ENCODE data around the gene SLC45A2. TPM values are rescaled to one million over a fixed set of nuclear protein-coding genes. Genes with fewer than 3 reads are reported as not detected.

Gene SLC45A2
- total RNA-seq, 2 experiments from 2014 or later = 0.23 TPM; not detected in 1

- Mint-ChIP-seq H3K27ac (no peak overlapping the region), H3K4me1 (peaks cover 28% of the 10 kb centered on the region), H3K27me3 (no peaks in the 10 kb centered on the region), H3K36me3 (ENCODE audit: low read depth) (peaks cover 15% of the 10 kb centered on the region), H3K4me3 (no peak overlapping the region), H3K9me3 (no peaks in the 10 kb centered on the region)
- no peak for DNase-seq
- CTCF ChIA-PET = no interaction called here
- POLR2A ChIA-PET = no interaction called here
Measured at GRCh38 chr5:34003941-34004340, 19.4 kb upstream of the SLC45A2 start.

DNA sequence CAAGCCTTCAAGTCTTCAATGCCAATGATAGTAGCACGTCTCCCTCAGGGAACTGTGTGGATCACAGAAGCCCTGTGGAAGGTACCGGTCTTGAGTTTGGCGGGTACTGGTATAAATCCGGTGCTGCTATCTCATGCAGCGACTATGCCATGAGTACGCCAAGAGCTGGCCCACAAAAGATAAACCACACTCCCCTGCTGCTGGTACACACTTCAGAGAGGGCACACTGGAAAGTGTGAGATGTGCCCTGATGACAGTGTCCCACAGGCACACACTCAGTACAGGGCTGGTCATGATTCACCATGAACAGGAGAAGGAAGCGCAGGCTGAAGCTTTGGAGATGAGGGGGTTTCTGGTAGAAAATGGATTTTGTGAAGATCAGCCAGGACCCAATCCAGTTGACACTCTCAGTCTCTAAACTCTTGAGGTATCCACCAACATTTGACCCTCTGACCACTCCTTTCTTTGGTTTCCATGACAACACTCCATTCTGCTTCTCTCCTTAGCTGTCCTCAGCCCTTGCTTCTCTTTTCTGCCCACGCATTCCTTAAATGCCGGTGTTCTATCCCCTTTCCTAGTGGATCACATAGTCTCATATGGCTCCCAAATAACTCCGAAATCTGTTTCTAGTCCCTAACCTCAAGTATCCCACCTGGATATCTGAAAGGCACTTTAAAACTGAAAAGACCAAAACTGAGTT, 18.3 kb upstream of the SLC45A2 start:
- H3K9me3 Mint-ChIP-seq = no peaks in the 10 kb centered on the region

DNA sequence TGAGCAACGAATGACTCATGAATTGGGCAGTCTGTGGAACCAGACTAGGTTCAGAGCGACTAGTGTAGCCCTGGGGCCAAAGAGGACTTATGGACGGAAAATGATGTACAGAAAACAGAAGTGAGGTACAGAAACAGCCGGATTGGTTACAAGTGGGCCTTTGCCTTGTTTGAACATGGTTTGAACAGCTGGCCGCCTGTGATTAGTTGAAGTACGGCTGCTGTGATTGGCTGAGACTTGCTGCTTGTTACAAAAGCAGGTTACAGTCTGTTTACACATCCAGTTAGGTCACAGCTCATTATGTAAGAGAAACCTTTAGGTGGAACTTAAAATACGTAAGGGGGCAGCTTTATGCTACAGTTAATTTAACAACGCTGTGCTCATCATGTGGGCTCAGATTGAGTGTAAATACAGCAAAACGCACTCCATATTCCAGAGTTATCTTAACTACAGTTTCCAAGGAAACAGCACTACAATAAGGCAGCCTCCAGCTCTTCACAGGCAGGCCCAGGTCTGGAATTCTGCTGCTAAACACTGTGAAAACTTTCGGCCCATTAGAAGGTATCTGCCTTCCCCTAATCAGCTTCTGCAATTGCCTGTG, 16.8 kb upstream of the SLC45A2 start:
- ChIA-PET CTCF (no interaction called here), POLR2A (no interaction called here)
- H3K36me3 Mint-ChIP-seq (ENCODE audit: low read depth) = peaks cover 20% of the 10 kb centered on the region
- H3K4me1 Mint-ChIP-seq = peaks cover 18% of the 10 kb centered on the region
- no peak overlapping the region for H3K4me3 Mint-ChIP-seq
- H3K9me3 Mint-ChIP-seq = no peaks in the 10 kb centered on the region
- H3K27ac Mint-ChIP-seq = no peak overlapping the region
- DNase-seq = no peak
- H3K27me3 Mint-ChIP-seq = no peaks in the 10 kb centered on the region

More for the DNA sequence above, 18.3 kb upstream of the SLC45A2 start:
- CTCF ChIA-PET = no interaction called here
- peaks cover 15% of the 10 kb centered on the region for H3K36me3 Mint-ChIP-seq (ENCODE audit: low read depth)
- H3K4me3 Mint-ChIP-seq = no peak overlapping the region
- DNase-seq = no peak
- POLR2A ChIA-PET = no interaction called here
- H3K27ac Mint-ChIP-seq = no peak overlapping the region
- H3K27me3 Mint-ChIP-seq = no peaks in the 10 kb centered on the region
- H3K4me1 Mint-ChIP-seq = peaks cover 22% of the 10 kb centered on the region

DNA sequence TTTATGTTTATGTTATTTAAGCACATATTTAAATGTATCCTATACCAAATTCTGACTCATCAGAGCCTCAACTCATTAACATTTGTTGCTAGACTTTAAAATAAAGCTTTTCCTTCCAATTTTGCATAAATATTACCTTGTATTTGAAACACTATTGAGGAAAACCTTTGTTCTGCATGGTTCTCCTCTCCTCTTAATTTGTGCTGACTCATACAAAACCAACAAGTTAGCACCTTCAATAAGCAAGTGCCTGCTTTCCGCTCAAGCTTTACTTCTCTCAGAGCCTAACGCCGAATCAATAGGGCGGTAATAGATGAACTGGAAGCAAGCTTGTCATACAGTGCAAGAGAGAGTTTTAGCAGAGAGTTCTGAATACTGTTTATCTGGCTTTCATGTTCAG, 15.5 kb upstream of the SLC45A2 start:
- peaks cover 19% of the 10 kb centered on the region for H3K4me1 Mint-ChIP-seq
- DNase-seq = no peak
- H3K27ac Mint-ChIP-seq = no peak overlapping the region
- ChIA-PET CTCF (interaction anchor here (1.2 kb wide), 1 partner anchor 21 kb away, joined by 3 read pairs; no protein-coding TSS in a partner anchor), POLR2A (interaction anchor here (0.8 kb wide), 1 partner anchor 8 kb away, joined by 3 read pairs; the partner anchor contains the start of gene AMACR)
- H3K4me3 Mint-ChIP-seq = no peak overlapping the region
- H3K27me3 Mint-ChIP-seq = no peaks in the 10 kb centered on the region
- H3K9me3 Mint-ChIP-seq = no peaks in the 10 kb centered on the region
- peaks cover 18% of the 10 kb centered on the region for H3K36me3 Mint-ChIP-seq (ENCODE audit: low read depth)

DNA sequence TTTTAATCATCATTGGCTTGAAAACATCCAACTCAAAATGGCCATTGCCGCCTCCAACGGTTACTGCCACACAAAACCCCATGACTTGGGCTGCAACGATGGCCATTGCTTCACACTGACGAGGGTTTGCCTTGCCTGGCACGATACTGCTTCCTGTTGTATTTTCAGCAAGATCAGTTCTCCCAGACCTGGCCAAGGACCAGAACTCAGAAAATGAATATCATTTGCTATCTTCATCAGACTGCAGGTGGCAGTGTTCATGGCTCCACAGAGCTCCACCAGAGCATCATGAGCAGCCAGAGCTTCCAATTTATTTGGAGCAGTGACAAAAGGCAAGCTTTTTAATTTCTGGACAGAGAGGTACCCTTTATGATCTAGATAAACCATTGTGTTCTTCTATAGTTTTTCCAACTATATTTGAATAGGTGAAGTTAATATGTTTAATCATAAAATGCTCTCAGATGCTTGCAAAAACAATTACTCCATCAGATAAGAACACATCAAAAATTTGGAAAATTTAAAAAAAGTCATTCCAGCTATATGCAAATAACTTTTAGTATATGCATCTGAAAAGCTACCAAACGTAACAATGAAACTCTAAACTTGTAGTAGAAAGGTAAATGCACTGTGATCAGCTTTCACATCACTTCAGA, 13.0 kb upstream of the SLC45A2 start:
- H3K9me3 Mint-ChIP-seq = no peaks in the 10 kb centered on the region
- peaks cover 11% of the 10 kb centered on the region for H3K36me3 Mint-ChIP-seq (ENCODE audit: low read depth)
- no peaks in the 10 kb centered on the region for H3K27me3 Mint-ChIP-seq
- no peak overlapping the region for H3K4me3 Mint-ChIP-seq
- DNase-seq = peak; percentile 32
- H3K27ac Mint-ChIP-seq = no peak overlapping the region
- ChIA-PET CTCF (interaction anchor here (0.8 to 4.1 kb wide), 12 partner anchors 9 to 488 kb away, joined by 3 to 16 read pairs (median 6); partner anchors contain the start of gene AMACR), POLR2A (interaction anchor here (1.5 kb wide), 1 partner anchor 11 kb away, joined by 5 read pairs; no protein-coding TSS in a partner anchor)
- peaks cover 30% of the 10 kb centered on the region for H3K4me1 Mint-ChIP-seq

DNA sequence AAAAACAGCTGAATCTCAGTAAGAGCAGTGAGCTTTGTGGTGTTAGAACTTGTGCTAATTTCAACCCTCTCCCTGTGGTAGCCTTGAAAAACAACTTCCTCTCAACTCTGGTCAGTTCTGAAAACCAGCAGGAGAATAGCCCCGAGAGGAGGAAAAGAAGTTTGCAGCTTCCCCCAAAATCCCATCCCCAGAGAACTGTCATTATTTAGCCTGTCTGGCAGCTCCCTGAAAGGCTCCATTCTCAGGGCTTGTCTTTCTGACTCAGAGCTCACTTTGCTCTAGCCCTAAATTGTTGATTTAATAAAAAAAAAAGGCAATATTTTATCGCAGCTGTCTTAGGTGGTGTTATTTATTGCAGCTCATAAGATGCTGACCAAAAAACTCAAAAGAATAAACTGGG, 11.4 kb upstream of the SLC45A2 start:
- Mint-ChIP-seq H3K36me3 (ENCODE audit: low read depth) (peaks cover 11% of the 10 kb centered on the region), H3K4me3 (no peak overlapping the region), H3K9me3 (no peaks in the 10 kb centered on the region), H3K4me1 (peaks cover 30% of the 10 kb centered on the region), H3K27ac (no peak overlapping the region), H3K27me3 (no peaks in the 10 kb centered on the region)
- POLR2A ChIA-PET = interaction anchor here (1.0 to 1.4 kb wide), 2 partner anchors 26 to 555 kb away, joined by 3 to 4 read pairs; partner anchors contain the start of gene TARS1
- DNase-seq = no peak
- CTCF ChIA-PET = interaction anchor here (1.2 to 4.1 kb wide), 6 partner anchors 11 to 60 kb away, joined by 4 to 16 read pairs (median 7); no protein-coding TSS in a partner anchor

- peaks cover 11% of the 10 kb centered on the region for H3K36me3 Mint-ChIP-seq (ENCODE audit: low read depth)
- H3K27me3 Mint-ChIP-seq = no peaks in the 10 kb centered on the region
- H3K9me3 Mint-ChIP-seq = no peaks in the 10 kb centered on the region
- peak overlapping the region; percentile 9 for H3K27ac Mint-ChIP-seq
- peaks cover 30% of the 10 kb centered on the region for H3K4me1 Mint-ChIP-seq
- no peak for DNase-seq
- CTCF ChIA-PET = no interaction called here
- H3K4me3 Mint-ChIP-seq = no peak overlapping the region
- POLR2A ChIA-PET = no interaction called here
Measured at GRCh38 chr5:33994845-33995244, 10.4 kb upstream of the SLC45A2 start.

- DNase-seq = no peak
- POLR2A ChIA-PET = no interaction called here
- peaks cover 6% of the 10 kb centered on the region for H3K9me3 Mint-ChIP-seq
- H3K4me1 Mint-ChIP-seq = peaks cover 30% of the 10 kb centered on the region
- H3K27me3 Mint-ChIP-seq = no peaks in the 10 kb centered on the region
- CTCF ChIA-PET = no interaction called here
- H3K4me3 Mint-ChIP-seq = no peak overlapping the region
- H3K27ac Mint-ChIP-seq = no peak overlapping the region
- H3K36me3 Mint-ChIP-seq (ENCODE audit: low read depth) = peaks cover 27% of the 10 kb centered on the region
Measured at GRCh38 chr5:33992864-33993263, 8.4 kb upstream of the SLC45A2 start.

DNA sequence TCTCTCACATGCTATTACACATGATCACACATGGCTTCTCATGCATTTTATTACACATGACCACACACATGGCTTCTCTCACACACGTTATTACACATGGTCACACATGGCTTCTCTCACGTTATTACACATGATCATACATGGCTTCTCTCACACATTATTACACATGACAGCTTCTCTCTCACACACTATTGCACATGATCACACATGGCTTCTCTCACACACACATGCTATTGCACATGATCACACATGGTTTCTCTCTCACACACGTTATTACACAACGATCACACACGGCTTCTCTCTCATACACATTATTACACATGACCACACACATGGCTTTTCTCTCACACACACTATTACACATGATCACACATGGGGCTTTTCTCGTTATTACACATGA, 954 bp upstream of the SLC45A2 start:
- Mint-ChIP-seq H3K4me1 (no peaks in the 10 kb centered on the region), H3K36me3 (ENCODE audit: low read depth) (peaks cover 22% of the 10 kb centered on the region), H3K27me3 (no peaks in the 10 kb centered on the region), H3K27ac (no peak overlapping the region), H3K9me3 (peaks cover 6% of the 10 kb centered on the region), H3K4me3 (no peak overlapping the region)
- DNase-seq = no peak
- ChIA-PET CTCF (no interaction called here), POLR2A (no interaction called here)

DNA sequence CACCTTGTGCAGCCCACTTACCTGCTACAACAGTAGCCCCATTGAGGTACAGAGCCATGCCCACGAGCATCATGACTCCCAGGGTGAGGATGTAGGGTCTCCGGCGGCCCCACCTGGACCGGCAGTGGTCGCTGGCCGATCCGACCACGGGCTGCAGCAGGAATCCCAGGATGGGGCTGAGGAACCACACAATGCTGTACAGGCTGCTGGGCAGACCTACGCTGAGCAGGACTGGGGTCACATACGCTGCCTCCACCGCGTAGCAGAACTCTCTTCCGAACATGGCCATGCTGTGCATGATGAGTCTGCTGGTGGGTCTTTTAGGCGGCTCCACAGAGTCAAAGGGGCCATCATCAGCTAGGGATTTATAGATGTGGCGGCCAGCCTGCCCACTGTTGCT, 315 bp downstream of the SLC45A2 start:
- DNase-seq = no peak
- ChIA-PET POLR2A (no interaction called here), CTCF (no interaction called here)
- Mint-ChIP-seq H3K27ac (no peak overlapping the region), H3K36me3 (ENCODE audit: low read depth) (peaks cover 19% of the 10 kb centered on the region), H3K4me1 (no peaks in the 10 kb centered on the region), H3K27me3 (no peaks in the 10 kb centered on the region), H3K4me3 (no peak overlapping the region), H3K9me3 (peaks cover 6% of the 10 kb centered on the region)

DNA sequence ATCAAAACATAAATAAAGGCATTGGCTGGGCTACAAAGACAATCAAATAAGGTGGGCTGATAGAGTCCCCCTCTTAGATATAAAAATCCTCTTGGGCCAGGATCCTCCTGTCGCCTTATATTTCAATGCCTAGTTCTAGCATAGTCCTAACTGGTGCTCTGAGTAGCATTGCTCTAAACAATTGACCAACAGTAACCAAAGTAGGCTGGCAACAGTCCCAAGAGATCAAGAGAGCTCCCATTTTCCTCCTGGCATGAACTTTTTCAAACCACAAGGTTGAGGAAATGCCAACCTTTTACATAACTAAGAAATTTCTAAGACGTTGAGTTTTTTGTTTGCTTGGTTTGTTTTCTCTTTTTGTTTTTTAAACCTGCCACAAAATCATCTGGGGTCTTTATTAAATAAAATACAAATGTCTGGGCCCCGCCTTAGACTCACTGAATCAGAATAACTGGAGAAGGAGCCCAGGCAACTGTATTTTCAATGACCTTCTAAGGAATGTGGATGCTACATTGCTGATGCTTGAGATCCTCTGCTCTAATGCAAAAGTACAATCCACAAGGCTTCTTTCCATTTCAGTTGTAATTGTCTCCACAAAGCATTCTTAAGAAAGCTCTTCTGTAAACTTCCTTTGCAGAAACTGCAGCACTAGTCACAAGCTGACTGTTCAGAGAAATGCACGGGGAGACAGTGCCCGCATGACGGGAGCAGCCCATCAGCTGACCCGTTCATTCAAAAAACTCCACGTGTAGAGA, 2.9 kb downstream of the SLC45A2 start:
- no peak overlapping the region for H3K27ac Mint-ChIP-seq
- DNase-seq = no peak
- H3K9me3 Mint-ChIP-seq = no peaks in the 10 kb centered on the region
- no peaks in the 10 kb centered on the region for H3K4me1 Mint-ChIP-seq
- H3K36me3 Mint-ChIP-seq (ENCODE audit: low read depth) = no peaks in the 10 kb centered on the region
- CTCF ChIA-PET = interaction anchor here (1.1 kb wide), 1 partner anchor 12 kb away, joined by 5 read pairs; no protein-coding TSS in a partner anchor
- POLR2A ChIA-PET = no interaction called here
- H3K4me3 Mint-ChIP-seq = no peak overlapping the region
- H3K27me3 Mint-ChIP-seq = no peaks in the 10 kb centered on the region

- POLR2A ChIA-PET = no interaction called here
Measured at GRCh38 chr5:33980030-33980429, 4.5 kb downstream of the SLC45A2 start.

GRCh38 chr5:33978306-33978705, 6.2 kb downstream of the SLC45A2 start:
- no peak overlapping the region for H3K27ac Mint-ChIP-seq
- DNase-seq = no peak
- ChIA-PET POLR2A (no interaction called here), CTCF (interaction anchor here (1.3 kb wide), 1 partner anchor 8 kb away, joined by 3 read pairs; no protein-coding TSS in a partner anchor)
- no peaks in the 10 kb centered on the region for H3K36me3 Mint-ChIP-seq (ENCODE audit: low read depth)
- no peaks in the 10 kb centered on the region for H3K9me3 Mint-ChIP-seq
- no peaks in the 10 kb centered on the region for H3K27me3 Mint-ChIP-seq
- peaks cover 3% of the 10 kb centered on the region for H3K4me1 Mint-ChIP-seq
- H3K4me3 Mint-ChIP-seq = no peak overlapping the region

More at GRCh38 chr5:33980030-33980429, 4.5 kb downstream of the SLC45A2 start:
- CTCF ChIA-PET = no interaction called here
- Mint-ChIP-seq H3K9me3 (no peaks in the 10 kb centered on the region), H3K27ac (no peak overlapping the region), H3K4me1 (no peaks in the 10 kb centered on the region), H3K4me3 (no peak overlapping the region), H3K27me3 (no peaks in the 10 kb centered on the region), H3K36me3 (ENCODE audit: low read depth) (no peaks in the 10 kb centered on the region)
- no peak for DNase-seq

Data from activated CD4-positive, alpha-beta memory T cell treated with anti-CD3 and anti-CD28 coated beads, Interleukin-2, amount 10 ng/mL, durations not matched to agents 7 days and 5 days (primary cell).